ENCODE measurements around the gene FAT1. TPM values are rescaled to one million over a fixed set of nuclear protein-coding genes. Genes with fewer than 3 reads are reported as not detected.

The FAT1 gene
- total RNA-seq, 1 experiment from 2014 or later, result 92.4 TPM

GRCh38 chr4:186643501-186644310, 80.0 kb downstream of the FAT1 start:
- CTCF ChIA-PET, result no interaction called here
- Histone ChIP-seq H3K27ac (ENCODE audit: low read length) (peak overlapping the region; percentile 54), H3K4me1 (ENCODE audit: insufficient read depth, low read length) (peaks cover 32% of the 10 kb centered on the region), H3K27me3 (ENCODE audit: low read length) (no peaks in the 10 kb centered on the region), H3K4me2 (ENCODE audit: low read length) (peak overlapping the region; percentile 67), H3K79me2 (ENCODE audit: low read length) (no peaks in the 10 kb centered on the region), H3K9ac (ENCODE audit: low read length) (no peak overlapping the region), H3K4me3 (ENCODE audit: low read length) (no peak overlapping the region; the same call in 1 of the 2 replicates), H3K9me3 (ENCODE audit: low read length) (no peaks in the 10 kb centered on the region), H3K9me2 (replicated peaks; ENCODE audit: low read length) (no peaks in the 10 kb centered on the region), H2AFZ (ENCODE audit: low read length) (no peak overlapping the region), H3K36me3 (ENCODE audit: low read depth, low read length) (no peaks in the 10 kb centered on the region; the same call in 1 of the 2 replicates), H4K20me1 (ENCODE audit: low read length) (no peaks in the 10 kb centered on the region), H3F3A (ENCODE audit: low read length, unreplicated experiment) (no peaks in the 10 kb centered on the region)
- POLR2A ChIA-PET (ENCODE audit: unreplicated experiment), result no interaction called here
- peak; percentile 69 for ATAC-seq
- DNase-seq, result peak; percentile 83
- no peak for TF ChIP-seq CTCF (conservative IDR thresholded peaks at IDR 0.05; ENCODE audit: low read depth, low read length)
- no peak for TF ChIP-seq EZH2 (IDR thresholded peaks at IDR 0.05; ENCODE audit: low read length, unreplicated experiment)
- TF ChIP-seq EZH2phosphoT487 (IDR thresholded peaks at IDR 0.05; ENCODE audit: borderline replicate concordance, low read length), result no peak
- intact Hi-C loops (cut with micrococcal nuclease), result no loop called here
- no TSS peak for BruUV-seq (replicated peaks)

- H4K20me1 ChIP-seq (ENCODE audit: low read length), result no peaks in the 10 kb centered on the region
- DNase-seq (no peak), ATAC-seq (no peak)
- no peaks in the 10 kb centered on the region for H3F3A ChIP-seq (ENCODE audit: low read length, unreplicated experiment)
- no peaks in the 10 kb centered on the region for H3K79me2 ChIP-seq (ENCODE audit: low read length)
- ChIA-PET POLR2A (ENCODE audit: unreplicated experiment) (no interaction called here), CTCF (no interaction called here)
- no peaks in the 10 kb centered on the region for H3K9me3 ChIP-seq (ENCODE audit: low read length)
- TF ChIP-seq EZH2phosphoT487 (IDR thresholded peaks at IDR 0.05; ENCODE audit: borderline replicate concordance, low read length) (no peak), EZH2 (IDR thresholded peaks at IDR 0.05; ENCODE audit: low read length, unreplicated experiment) (no peak), CTCF (conservative IDR thresholded peaks at IDR 0.05; ENCODE audit: low read depth, low read length) (no peak)
- H3K27ac ChIP-seq (ENCODE audit: low read length), result no peak overlapping the region
- BruUV-seq (replicated peaks), result no TSS peak
- H3K9ac ChIP-seq (ENCODE audit: low read length), result no peak overlapping the region
- no peaks in the 10 kb centered on the region for H3K27me3 ChIP-seq (ENCODE audit: low read length)
- no peaks in the 10 kb centered on the region for H3K9me2 ChIP-seq (replicated peaks; ENCODE audit: low read length)
- no peak overlapping the region for H3K4me2 ChIP-seq (ENCODE audit: low read length)
- H3K4me3 ChIP-seq (ENCODE audit: low read length), result no peak overlapping the region
- H3K36me3 ChIP-seq (ENCODE audit: low read depth, low read length), result no peaks in the 10 kb centered on the region; the same call in 1 of the 2 replicates
- H2AFZ ChIP-seq (ENCODE audit: low read length), result no peak overlapping the region
- peaks cover 32% of the 10 kb centered on the region for H3K4me1 ChIP-seq (ENCODE audit: insufficient read depth, low read length)
- intact Hi-C loops (cut with micrococcal nuclease), result no loop called here
These were observed 80.7 kb downstream of the FAT1 start for GRCh38 chr4:186642998-186643397.

GRCh38 chr4:186642530-186642929, 81.1 kb downstream of the FAT1 start:
- H3K9me3 ChIP-seq (ENCODE audit: low read length), result no peaks in the 10 kb centered on the region
- peak overlapping the region; percentile 24; the same call in 1 of the 2 replicates for H3K4me2 ChIP-seq (ENCODE audit: low read length)
- no peak overlapping the region for H3K9ac ChIP-seq (ENCODE audit: low read length)
- no peaks in the 10 kb centered on the region; the same call in 1 of the 2 replicates for H3K36me3 ChIP-seq (ENCODE audit: low read depth, low read length)
- no peaks in the 10 kb centered on the region for H3K9me2 ChIP-seq (replicated peaks; ENCODE audit: low read length)
- no peaks in the 10 kb centered on the region for H3K27me3 ChIP-seq (ENCODE audit: low read length)
- no peaks in the 10 kb centered on the region for H4K20me1 ChIP-seq (ENCODE audit: low read length)
- no TSS peak for BruUV-seq (replicated peaks)
- H3K27ac ChIP-seq (ENCODE audit: low read length), result peak overlapping the region; percentile 20; the same call in 1 of the 2 replicates
- no peaks in the 10 kb centered on the region for H3K79me2 ChIP-seq (ENCODE audit: low read length)
- ATAC-seq, result peak; percentile 39; the same call in 1 of the 2 replicates
- TF ChIP-seq EZH2phosphoT487 (IDR thresholded peaks at IDR 0.05; ENCODE audit: borderline replicate concordance, low read length) (no peak), EZH2 (IDR thresholded peaks at IDR 0.05; ENCODE audit: low read length, unreplicated experiment) (no peak), CTCF (conservative IDR thresholded peaks at IDR 0.05; ENCODE audit: low read depth, low read length) (no peak)
- ChIA-PET CTCF (no interaction called here), POLR2A (ENCODE audit: unreplicated experiment) (no interaction called here)
- no peak overlapping the region for H3K4me3 ChIP-seq (ENCODE audit: low read length)
- intact Hi-C loops (cut with micrococcal nuclease), result no loop called here
- no peak for DNase-seq
- no peaks in the 10 kb centered on the region for H3F3A ChIP-seq (ENCODE audit: low read length, unreplicated experiment)
- peaks cover 32% of the 10 kb centered on the region for H3K4me1 ChIP-seq (ENCODE audit: insufficient read depth, low read length)
- H2AFZ ChIP-seq (ENCODE audit: low read length), result no peak overlapping the region

Measured in PC-3 (cell line).